SK-N-SH treated with all-trans-retinoic acid at 6 μM for 48 hours (cell line): Measurements from ENCODE around the gene MAN1A2.

Experiments
- ATAC-seq: fragments of 200-7000 bp; cut with Tn5 transposase; 3 replicates; pipeline ENCODE4 v1.9.1; 2020; ENCODE audit warnings: mild to moderate bottlenecking, moderate library complexity
- ARNTL ChIP-seq: fragments of 450-650 bp; formaldehyde crosslinking; IDR thresholded peaks from 2 replicates; pipeline ENCODE4 v1.5.0; 2020; ENCODE audit warnings: low read depth, mild to moderate bottlenecking, moderate library complexity, borderline replicate concordance
- BACH2 ChIP-seq: fragments of 250-450 bp; sonication (Bioruptor Pico); IDR thresholded peaks from 2 replicates; pipeline ENCODE4 v1.9.0; 2021; ENCODE audit warnings: mild to moderate bottlenecking, borderline replicate concordance
- CSDC2 ChIP-seq: fragments of 250-450 bp; sonication (Bioruptor Pico); IDR thresholded peaks from 2 replicates; pipeline ENCODE4 v1.5.0; 2020; ENCODE audit warnings: mild to moderate bottlenecking, moderate library complexity
- GLIS3 ChIP-seq: fragments of 250-450 bp; sonication (Bioruptor Pico); IDR thresholded peaks from 2 replicates; pipeline ENCODE4 v1.5.0; 2020; ENCODE audit warnings: mild to moderate bottlenecking, moderate library complexity
- ISL1 ChIP-seq: fragments of 250-450 bp; sonication (Bioruptor Pico); IDR thresholded peaks from 2 replicates; pipeline ENCODE4 v2.1.2; 2022; ENCODE audit warnings: mild to moderate bottlenecking, moderate library complexity
- OSR1 ChIP-seq: fragments of 250-450 bp; sonication (Bioruptor Pico); IDR thresholded peaks from 2 replicates; pipeline ENCODE4 v1.8.0; 2022; ENCODE audit warnings: moderate library complexity, mild to moderate bottlenecking, inconsistent platforms
- PPARA ChIP-seq: fragments of 250-450 bp; sonication (Bioruptor Pico); IDR thresholded peaks from 2 replicates; pipeline ENCODE4 v1.5.0; 2020; ENCODE audit warnings: mild to moderate bottlenecking, borderline replicate concordance
- RARB ChIP-seq: fragments of 250-450 bp; sonication (Bioruptor Pico); IDR thresholded peaks from 2 replicates; pipeline ENCODE4 v1.8.0; 2021; ENCODE audit warnings: mild to moderate bottlenecking, moderate library complexity
- SNAI2 ChIP-seq: fragments of 250-450 bp; sonication (Bioruptor Pico); IDR thresholded peaks from 2 replicates; pipeline ENCODE4 v1.5.0; 2020; ENCODE audit warnings: mild to moderate bottlenecking, moderate library complexity
- ZC3H10 ChIP-seq: fragments of 250-450 bp; sonication (Bioruptor Pico); IDR thresholded peaks from 2 replicates; pipeline ENCODE4 v1.5.1; 2021; ENCODE audit warnings: mild to moderate bottlenecking, moderate library complexity
- ZFP3 ChIP-seq: fragments of 250-450 bp; sonication (Bioruptor Pico); IDR thresholded peaks from 2 replicates; pipeline ENCODE4 v1.5.0; 2020; ENCODE audit warnings: mild to moderate bottlenecking, moderate library complexity
- ZFP30 ChIP-seq: fragments of 450-650 bp; formaldehyde crosslinking; IDR thresholded peaks from 2 replicates; pipeline ENCODE4 v1.5.0; 2022; ENCODE audit warnings: mild to moderate bottlenecking, moderate library complexity
- ZNF565 ChIP-seq: fragments of 450-650 bp; formaldehyde crosslinking; conservative IDR thresholded peaks from 2 replicates; pipeline ENCODE4 v1.5.0; 2020; ENCODE audit warnings: low read depth, mild to moderate bottlenecking, moderate library complexity
- ZNF70 ChIP-seq: fragments of 450-650 bp; formaldehyde crosslinking; IDR thresholded peaks from 2 replicates; pipeline ENCODE4 v1.5.0; 2020; ENCODE audit warnings: mild to moderate bottlenecking, moderate library complexity
- ZNF8 ChIP-seq: fragments of 450-650 bp; formaldehyde crosslinking; IDR thresholded peaks from 2 replicates; pipeline ENCODE4 v1.5.0; 2020; ENCODE audit warnings: mild to moderate bottlenecking, moderate library complexity
- TF ChIP-seq, protein P1 (sequence below): fragments of 250-450 bp; sonication (Bioruptor Pico); IDR thresholded peaks from 2 replicates; pipeline ENCODE4 v1.5.1; 2021; ENCODE audit warnings: mild to moderate bottlenecking, moderate library complexity
- TF ChIP-seq, protein P2 (sequence below): fragments of 250-450 bp; sonication (Bioruptor Pico); IDR thresholded peaks from 2 replicates; pipeline ENCODE4 v1.5.1; 2020; ENCODE audit warnings: low read depth, mild to moderate bottlenecking, moderate library complexity
- TF ChIP-seq, protein P3 (sequence below): fragments of 250-450 bp; sonication (Bioruptor Pico); IDR thresholded peaks from 2 replicates; pipeline ENCODE4 v1.8.0; 2021; ENCODE audit warnings: low read depth, mild to moderate bottlenecking, moderate library complexity, borderline replicate concordance
- TF ChIP-seq, protein P4 (sequence below): fragments of 250-450 bp; sonication (Bioruptor Pico); IDR thresholded peaks from 2 replicates; pipeline ENCODE4 v1.8.0; 2020; ENCODE audit warnings: mild to moderate bottlenecking, moderate library complexity, borderline replicate concordance
- TF ChIP-seq, protein P5 (sequence below): fragments of 250-450 bp; sonication (Bioruptor Pico); IDR thresholded peaks from 2 replicates; pipeline ENCODE4 v1.5.0; 2020; ENCODE audit warnings: mild to moderate bottlenecking, moderate library complexity

The MAN1A2 gene

DNA sequence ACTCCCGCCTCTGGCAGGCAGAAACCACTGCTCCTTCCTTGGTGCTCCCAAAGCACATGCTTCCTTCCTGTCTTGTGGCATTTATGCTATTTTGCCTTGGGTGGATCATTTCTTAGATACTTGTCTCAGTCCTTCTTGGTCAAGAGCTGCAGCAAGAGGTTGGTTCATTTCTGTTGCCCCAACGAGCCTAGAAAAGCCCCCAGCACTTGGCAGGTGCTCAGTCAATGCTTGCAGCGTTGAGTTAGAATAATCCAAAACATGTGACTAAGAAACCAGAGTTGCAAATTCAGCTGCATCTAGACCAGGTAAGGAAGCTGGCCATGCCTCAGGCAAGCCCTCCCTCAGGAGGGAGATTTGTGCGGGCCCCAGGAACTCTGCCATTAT is 196.2 kb downstream of the MAN1A2 start:
- no peak for TF ChIP-seq ZNF70 (CRISPR knock-in tag)
- TF ChIP-seq BACH2 (CRISPR knock-in tag) = no peak
- no peak for TF ChIP-seq ZNF565 (CRISPR knock-in tag)
- TF ChIP-seq OSR1 (CRISPR knock-in tag) = no peak
- TF ChIP-seq ZFP30 (CRISPR knock-in tag) = no peak
- TF ChIP-seq ZC3H10 (CRISPR knock-in tag) = no peak
- TF ChIP-seq ISL1 (CRISPR knock-in tag) = no peak
- no peak for TF ChIP-seq ZFP3
- TF ChIP-seq, protein P1, sequence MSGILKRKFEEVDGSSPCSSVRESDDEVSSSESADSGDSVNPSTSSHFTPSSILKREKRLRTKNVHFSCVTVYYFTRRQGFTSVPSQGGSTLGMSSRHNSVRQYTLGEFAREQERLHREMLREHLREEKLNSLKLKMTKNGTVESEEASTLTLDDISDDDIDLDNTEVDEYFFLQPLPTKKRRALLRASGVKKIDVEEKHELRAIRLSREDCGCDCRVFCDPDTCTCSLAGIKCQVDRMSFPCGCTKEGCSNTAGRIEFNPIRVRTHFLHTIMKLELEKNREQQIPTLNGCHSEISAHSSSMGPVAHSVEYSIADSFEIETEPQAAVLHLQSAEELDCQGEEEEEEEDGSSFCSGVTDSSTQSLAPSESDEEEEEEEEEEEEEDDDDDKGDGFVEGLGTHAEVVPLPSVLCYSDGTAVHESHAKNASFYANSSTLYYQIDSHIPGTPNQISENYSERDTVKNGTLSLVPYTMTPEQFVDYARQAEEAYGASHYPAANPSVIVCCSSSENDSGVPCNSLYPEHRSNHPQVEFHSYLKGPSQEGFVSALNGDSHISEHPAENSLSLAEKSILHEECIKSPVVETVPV (CRISPR knock-in tag) = no peak
- TF ChIP-seq GLIS3 (CRISPR knock-in tag) = no peak
- TF ChIP-seq, protein P2, sequence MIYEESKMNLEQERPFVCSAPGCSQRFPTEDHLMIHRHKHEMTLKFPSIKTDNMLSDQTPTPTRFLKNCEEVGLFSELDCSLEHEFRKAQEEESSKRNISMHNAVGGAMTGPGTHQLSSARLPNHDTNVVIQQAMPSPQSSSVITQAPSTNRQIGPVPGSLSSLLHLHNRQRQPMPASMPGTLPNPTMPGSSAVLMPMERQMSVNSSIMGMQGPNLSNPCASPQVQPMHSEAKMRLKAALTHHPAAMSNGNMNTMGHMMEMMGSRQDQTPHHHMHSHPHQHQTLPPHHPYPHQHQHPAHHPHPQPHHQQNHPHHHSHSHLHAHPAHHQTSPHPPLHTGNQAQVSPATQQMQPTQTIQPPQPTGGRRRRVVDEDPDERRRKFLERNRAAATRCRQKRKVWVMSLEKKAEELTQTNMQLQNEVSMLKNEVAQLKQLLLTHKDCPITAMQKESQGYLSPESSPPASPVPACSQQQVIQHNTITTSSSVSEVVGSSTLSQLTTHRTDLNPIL (CRISPR knock-in tag) = no peak
- TF ChIP-seq SNAI2 = no peak
- no peak for TF ChIP-seq ARNTL
- TF ChIP-seq RARB (CRISPR knock-in tag) = no peak
- TF ChIP-seq, protein P3, sequence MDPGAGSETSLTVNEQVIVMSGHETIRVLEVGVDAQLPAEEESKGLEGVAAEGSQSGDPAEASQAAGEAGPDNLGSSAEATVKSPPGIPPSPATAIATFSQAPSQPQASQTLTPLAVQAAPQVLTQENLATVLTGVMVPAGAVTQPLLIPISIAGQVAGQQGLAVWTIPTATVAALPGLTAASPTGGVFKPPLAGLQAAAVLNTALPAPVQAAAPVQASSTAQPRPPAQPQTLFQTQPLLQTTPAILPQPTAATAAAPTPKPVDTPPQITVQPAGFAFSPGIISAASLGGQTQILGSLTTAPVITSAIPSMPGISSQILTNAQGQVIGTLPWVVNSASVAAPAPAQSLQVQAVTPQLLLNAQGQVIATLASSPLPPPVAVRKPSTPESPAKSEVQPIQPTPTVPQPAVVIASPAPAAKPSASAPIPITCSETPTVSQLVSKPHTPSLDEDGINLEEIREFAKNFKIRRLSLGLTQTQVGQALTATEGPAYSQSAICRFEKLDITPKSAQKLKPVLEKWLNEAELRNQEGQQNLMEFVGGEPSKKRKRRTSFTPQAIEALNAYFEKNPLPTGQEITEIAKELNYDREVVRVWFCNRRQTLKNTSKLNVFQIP (CRISPR knock-in tag) = no peak
- TF ChIP-seq PPARA = no peak
- no peak for TF ChIP-seq ZNF8 (CRISPR knock-in tag)

DNA sequence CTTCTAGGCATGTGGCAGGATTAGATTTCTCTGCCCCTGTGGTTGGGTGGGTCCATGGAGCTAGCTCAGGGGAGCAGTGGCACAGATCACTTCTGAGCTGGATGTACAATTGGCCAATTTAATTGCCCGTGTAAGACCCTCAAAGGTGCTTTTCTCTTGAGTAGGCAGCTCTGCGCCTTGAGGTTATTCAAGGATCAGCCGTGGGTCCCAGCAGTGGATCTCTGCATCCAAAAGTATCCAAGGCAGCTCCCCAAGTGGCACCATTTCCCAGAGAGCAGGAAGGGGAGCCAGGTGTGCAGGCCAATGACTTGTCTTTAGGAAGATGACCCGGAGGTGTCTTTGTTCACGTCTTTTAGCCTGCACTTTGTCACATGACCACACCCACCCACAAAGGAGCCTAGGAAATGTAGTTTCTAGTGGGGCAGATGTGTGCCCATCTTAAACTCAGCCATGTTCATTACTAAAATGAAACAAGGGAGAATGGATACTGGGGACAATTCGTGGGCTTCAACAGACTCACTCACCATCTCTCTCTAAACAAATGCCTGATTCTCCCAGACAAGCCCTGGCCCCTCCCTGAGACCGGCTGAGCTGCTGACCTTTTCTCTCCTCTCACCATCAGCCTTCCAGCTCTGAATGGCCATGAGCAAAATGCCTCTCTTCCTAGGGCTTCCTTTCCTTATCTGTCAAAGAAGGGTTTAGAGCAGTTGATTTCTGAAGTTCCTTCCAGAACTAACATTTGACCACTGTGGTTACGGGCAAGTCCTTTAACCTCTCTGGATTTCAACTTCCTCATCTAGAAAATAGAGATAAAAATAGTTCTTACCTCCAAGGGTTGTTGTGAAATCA is 197.2 kb downstream of the MAN1A2 start:
- no peak for ATAC-seq
- TF ChIP-seq ARNTL (no peak), SNAI2 (no peak), ZNF565 (CRISPR knock-in tag) (no peak), ZFP3 (no peak), CSDC2 (CRISPR knock-in tag) (no peak), ZNF8 (CRISPR knock-in tag) (no peak), ZC3H10 (CRISPR knock-in tag) (no peak), ZNF70 (CRISPR knock-in tag) (no peak), OSR1 (CRISPR knock-in tag) (no peak)
- TF ChIP-seq, protein P4, sequence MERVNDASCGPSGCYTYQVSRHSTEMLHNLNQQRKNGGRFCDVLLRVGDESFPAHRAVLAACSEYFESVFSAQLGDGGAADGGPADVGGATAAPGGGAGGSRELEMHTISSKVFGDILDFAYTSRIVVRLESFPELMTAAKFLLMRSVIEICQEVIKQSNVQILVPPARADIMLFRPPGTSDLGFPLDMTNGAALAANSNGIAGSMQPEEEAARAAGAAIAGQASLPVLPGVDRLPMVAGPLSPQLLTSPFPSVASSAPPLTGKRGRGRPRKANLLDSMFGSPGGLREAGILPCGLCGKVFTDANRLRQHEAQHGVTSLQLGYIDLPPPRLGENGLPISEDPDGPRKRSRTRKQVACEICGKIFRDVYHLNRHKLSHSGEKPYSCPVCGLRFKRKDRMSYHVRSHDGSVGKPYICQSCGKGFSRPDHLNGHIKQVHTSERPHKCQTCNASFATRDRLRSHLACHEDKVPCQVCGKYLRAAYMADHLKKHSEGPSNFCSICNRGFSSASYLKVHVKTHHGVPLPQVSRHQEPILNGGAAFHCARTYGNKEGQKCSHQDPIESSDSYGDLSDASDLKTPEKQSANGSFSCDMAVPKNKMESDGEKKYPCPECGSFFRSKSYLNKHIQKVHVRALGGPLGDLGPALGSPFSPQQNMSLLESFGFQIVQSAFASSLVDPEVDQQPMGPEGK (CRISPR knock-in tag) = no peak
- TF ChIP-seq, protein P2 (CRISPR knock-in tag) = no peak
- TF ChIP-seq, protein P5, sequence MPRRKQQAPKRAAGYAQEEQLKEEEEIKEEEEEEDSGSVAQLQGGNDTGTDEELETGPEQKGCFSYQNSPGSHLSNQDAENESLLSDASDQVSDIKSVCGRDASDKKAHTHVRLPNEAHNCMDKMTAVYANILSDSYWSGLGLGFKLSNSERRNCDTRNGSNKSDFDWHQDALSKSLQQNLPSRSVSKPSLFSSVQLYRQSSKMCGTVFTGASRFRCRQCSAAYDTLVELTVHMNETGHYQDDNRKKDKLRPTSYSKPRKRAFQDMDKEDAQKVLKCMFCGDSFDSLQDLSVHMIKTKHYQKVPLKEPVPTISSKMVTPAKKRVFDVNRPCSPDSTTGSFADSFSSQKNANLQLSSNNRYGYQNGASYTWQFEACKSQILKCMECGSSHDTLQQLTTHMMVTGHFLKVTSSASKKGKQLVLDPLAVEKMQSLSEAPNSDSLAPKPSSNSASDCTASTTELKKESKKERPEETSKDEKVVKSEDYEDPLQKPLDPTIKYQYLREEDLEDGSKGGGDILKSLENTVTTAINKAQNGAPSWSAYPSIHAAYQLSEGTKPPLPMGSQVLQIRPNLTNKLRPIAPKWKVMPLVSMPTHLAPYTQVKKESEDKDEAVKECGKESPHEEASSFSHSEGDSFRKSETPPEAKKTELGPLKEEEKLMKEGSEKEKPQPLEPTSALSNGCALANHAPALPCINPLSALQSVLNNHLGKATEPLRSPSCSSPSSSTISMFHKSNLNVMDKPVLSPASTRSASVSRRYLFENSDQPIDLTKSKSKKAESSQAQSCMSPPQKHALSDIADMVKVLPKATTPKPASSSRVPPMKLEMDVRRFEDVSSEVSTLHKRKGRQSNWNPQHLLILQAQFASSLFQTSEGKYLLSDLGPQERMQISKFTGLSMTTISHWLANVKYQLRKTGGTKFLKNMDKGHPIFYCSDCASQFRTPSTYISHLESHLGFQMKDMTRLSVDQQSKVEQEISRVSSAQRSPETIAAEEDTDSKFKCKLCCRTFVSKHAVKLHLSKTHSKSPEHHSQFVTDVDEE (CRISPR knock-in tag) = no peak

More for the DNA sequence above, 196.2 kb downstream of the MAN1A2 start:
- no peak for ATAC-seq
